GM23248 (cell line): ENCODE measurements around the gene GMPPB.

Experiments
- EZH2 ChIP-seq: fragments of 200-600 bp; sonication (generic); IDR thresholded peaks from 2 replicates; pipeline ENCODE4 v1.6.1; 2018; ENCODE audit warnings: antibody characterized with exemption, mild to moderate bottlenecking; ENCODE audit not compliant: insufficient read depth, poor library complexity, severe bottlenecking
- EZH2phosphoT487 ChIP-seq: fragments of 200-600 bp; sonication (generic); IDR thresholded peaks from 2 replicates; pipeline ENCODE4 v1.6.1; 2018; ENCODE audit warnings: antibody characterized with exemption, moderate library complexity, mild to moderate bottlenecking, low read depth; ENCODE audit not compliant: insufficient read depth

- TF ChIP-seq EZH2 (no peak), EZH2phosphoT487 (no peak)
Measured at GRCh38 chr3:49738067-49738713, 14.4 kb upstream of the GMPPB start.
